Measurements from ENCODE around the gene CORO2A.

- TF ChIP-seq CTCF (conservative IDR thresholded peaks at IDR 0.05) (no peak), ZFX (IDR thresholded peaks at IDR 0.05) (no peak)
Observed at GRCh38 chr9:98168153-98168780, 24.2 kb downstream of the CORO2A start.
